ENCODE data around the gene COL24A1. TPM values are rescaled to one million over a fixed set of nuclear protein-coding genes. Genes with fewer than 3 reads are reported as not detected.

The COL24A1 gene
- total and polyA plus RNA-seq, 2 of the 8 experiments (the other 6 are each of a cell fraction or from before 2014, with no cell fraction given): 0.23 to 1.1 TPM

GRCh38 chr1:86085741-86086409 is 70.7 kb downstream of the COL24A1 start:
- H3K4me3 ChIP-seq (ENCODE audit: extremely low read depth in 1 of 4, insufficient read depth in 2 of 4, low read depth in 3 of 4, low read length in 4 of 4): no peak overlapping the region
- CTCF ChIA-PET (ENCODE audit: partially characterized antibody): no interaction called here
- TF ChIP-seq CTCF (IDR thresholded peaks at IDR 0.05; ENCODE audit: control extremely low read depth in 1 of 3, insufficient read depth in 1 of 3, low read depth in 1 of 3, low read length in 3 of 3) (no peak), E2F6 (IDR thresholded peaks at IDR 0.05) (no peak), HDAC2 (IDR thresholded peaks at IDR 0.05; ENCODE audit: borderline replicate concordance in 1 of 2, low read depth in 2 of 2, low read length in 2 of 2) (no peak), RFX5 (IDR thresholded peaks at IDR 0.05; ENCODE audit: borderline replicate concordance, low read depth, low read length) (no peak), ASH2L (IDR thresholded peaks at IDR 0.05; ENCODE audit: low read length) (no peak), KDM4A (IDR thresholded peaks at IDR 0.05; ENCODE audit: low read depth, low read length, severe bottlenecking) (no peak), BACH1 (IDR thresholded peaks at IDR 0.05; ENCODE audit: low read length) (no peak), BCL11A (IDR thresholded peaks at IDR 0.05; ENCODE audit: low read depth in 2 of 2, low read length in 2 of 2) (no peak), TCF12 (IDR thresholded peaks at IDR 0.05; ENCODE audit: low read depth, low read length) (no peak), POLR2AphosphoS5 (IDR thresholded peaks at IDR 0.05; ENCODE audit: low read depth, low read length) (no peak)

More at GRCh38 chr1:86085741-86086409, 70.7 kb downstream of the COL24A1 start:
- no peaks in the 10 kb centered on the region for H3K79me2 ChIP-seq (ENCODE audit: control insufficient read depth in 1 of 2, insufficient read depth in 2 of 2, low read length in 2 of 2)
- H3K56ac ChIP-seq (replicated peaks; ENCODE audit: insufficient read length, low read depth, low read length): no peak overlapping the region
- no peak overlapping the region for H4K8ac ChIP-seq (ENCODE audit: extremely low read depth, insufficient read depth, low read length)
- 92% methylated on average over 3 of the region's 3 CpGs; no CpG with 5 or more reads in 1 of the 2 experiments for WGBS, 2 experiments (ENCODE audit: extremely low coverage in 1 of 2, insufficient coverage in 1 of 2, insufficient read length in 1 of 2, insufficient replicate concordance in 2 of 2, low coverage in 1 of 2, low lambda C conversion rate in 2 of 2, missing lambda C conversion rate in 1 of 2)
- POLR2A ChIA-PET (ENCODE audit: partially characterized antibody): no interaction called here
- no peak overlapping the region for H3K14ac ChIP-seq (ENCODE audit: insufficient read length)
- no peaks in the 10 kb centered on the region for H3K36me3 ChIP-seq (ENCODE audit: control insufficient read depth in 2 of 4, insufficient read depth in 4 of 4, low read length in 3 of 4)
- H3K79me1 ChIP-seq (ENCODE audit: low read depth, low read length): no peaks in the 10 kb centered on the region
- no peaks in the 10 kb centered on the region for H3K23me2 ChIP-seq (ENCODE audit: low read depth, low read length)
- H4K20me1 ChIP-seq (replicated peaks in 1 of 2; ENCODE audit: control insufficient read depth in 1 of 2, insufficient read depth in 2 of 2, low read length in 2 of 2): peaks cover 0 to 2% of the 10 kb centered on the region in 2 experiments
- H3K23ac ChIP-seq (ENCODE audit: insufficient read length): no peak overlapping the region
- no peak overlapping the region for H2BK20ac ChIP-seq (ENCODE audit: low read length)
- H2BK5ac ChIP-seq (ENCODE audit: low read depth, low read length): no peak overlapping the region
- H3K4me1 ChIP-seq (replicated peaks in 1 of 4; ENCODE audit: control insufficient read depth in 3 of 4, insufficient read depth in 4 of 4, low read length in 3 of 4): no peaks in the 10 kb centered on the region
- H3K9me3 ChIP-seq (ENCODE audit: insufficient read depth in 2 of 2, low read depth in 1 of 2, low read length in 1 of 2): no peaks in the 10 kb centered on the region
- H2AFZ ChIP-seq (ENCODE audit: low read length): no peak overlapping the region
- no peak overlapping the region for H3K9ac ChIP-seq (replicated peaks in 1 of 4; ENCODE audit: extremely low read depth in 1 of 4, low read depth in 3 of 4, low read length in 3 of 4)
- H3K27ac ChIP-seq (ENCODE audit: low read depth, low read length): no peak overlapping the region
- no peak overlapping the region for H2AK5ac ChIP-seq (ENCODE audit: low read depth, low read length)
- no peaks in the 10 kb centered on the region for H3K27me3 ChIP-seq (replicated peaks in 1 of 4; ENCODE audit: control insufficient read depth in 3 of 4, extremely low read depth in 1 of 4, insufficient read depth in 3 of 4, low read length in 3 of 4)
- no peak overlapping the region for H4K5ac ChIP-seq (ENCODE audit: insufficient read length, low read depth, low read length)
- H2BK120ac ChIP-seq (replicated peaks; ENCODE audit: low read depth, low read length): no peak overlapping the region
- H2BK12ac ChIP-seq (ENCODE audit: low read depth, low read length): no peak overlapping the region
- no peak overlapping the region for H2BK15ac ChIP-seq (ENCODE audit: low read length)
- H3K18ac ChIP-seq (ENCODE audit: extremely low read depth, low read length): no peak overlapping the region
- no peak overlapping the region for H4K91ac ChIP-seq (replicated peaks; ENCODE audit: insufficient read length, low read length)
- FAIRE-seq (no peak), DNase-seq (ENCODE audit: low read depth in 1 of 2, low spot score in 2 of 2) (no peak)
- no peak overlapping the region for H3K4ac ChIP-seq (replicated peaks; ENCODE audit: insufficient read length, low read depth, low read length)
- H3K4me2 ChIP-seq (ENCODE audit: insufficient read depth in 1 of 2, low read depth in 2 of 2, low read length in 2 of 2): no peak overlapping the region

All from H1 (cell line).